CD4-positive, alpha-beta T cell treated with Interleukin-10 for 1 hour (primary cell): Measurements from ENCODE around the gene SENP2.
"Not testable (repeated sequence)": the region's sequence is repeated elsewhere in the genome, so short reads cannot be mapped to it uniquely, and the experiment has no call there.

Source experiments
- DNase-seq: peaks from one replicate; pipeline ENCODE4 v3.0.0-alpha.2; 2020

SENP2 gene

GRCh38 chr3:185648396-185648795 lies 62.3 kb downstream of the SENP2 start:
- no peak for DNase-seq

DNA sequence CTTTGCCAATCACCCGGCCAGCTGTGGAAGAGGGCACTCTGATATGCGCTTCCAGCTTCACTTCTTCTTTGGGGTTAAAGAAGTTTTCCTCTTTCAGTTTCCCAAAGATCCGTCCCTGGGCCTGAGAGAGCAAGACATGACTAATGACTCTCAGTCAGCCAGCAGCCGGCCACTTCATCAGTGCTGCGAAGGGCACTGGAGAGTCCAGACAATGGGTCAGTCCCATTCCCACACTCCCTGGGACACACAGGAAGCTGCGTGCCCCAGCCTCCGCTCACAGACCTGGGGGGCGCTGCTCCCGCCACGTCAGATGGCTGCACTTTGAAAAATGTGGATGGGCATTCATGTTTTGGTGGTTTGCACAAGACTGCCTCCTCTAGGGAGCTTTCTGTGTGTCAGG lies 63.3 kb downstream of the SENP2 start:
- no peak for DNase-seq

- no peak for DNase-seq
Measured at GRCh38 chr3:185651971-185652370, 65.9 kb downstream of the SENP2 start.

DNA sequence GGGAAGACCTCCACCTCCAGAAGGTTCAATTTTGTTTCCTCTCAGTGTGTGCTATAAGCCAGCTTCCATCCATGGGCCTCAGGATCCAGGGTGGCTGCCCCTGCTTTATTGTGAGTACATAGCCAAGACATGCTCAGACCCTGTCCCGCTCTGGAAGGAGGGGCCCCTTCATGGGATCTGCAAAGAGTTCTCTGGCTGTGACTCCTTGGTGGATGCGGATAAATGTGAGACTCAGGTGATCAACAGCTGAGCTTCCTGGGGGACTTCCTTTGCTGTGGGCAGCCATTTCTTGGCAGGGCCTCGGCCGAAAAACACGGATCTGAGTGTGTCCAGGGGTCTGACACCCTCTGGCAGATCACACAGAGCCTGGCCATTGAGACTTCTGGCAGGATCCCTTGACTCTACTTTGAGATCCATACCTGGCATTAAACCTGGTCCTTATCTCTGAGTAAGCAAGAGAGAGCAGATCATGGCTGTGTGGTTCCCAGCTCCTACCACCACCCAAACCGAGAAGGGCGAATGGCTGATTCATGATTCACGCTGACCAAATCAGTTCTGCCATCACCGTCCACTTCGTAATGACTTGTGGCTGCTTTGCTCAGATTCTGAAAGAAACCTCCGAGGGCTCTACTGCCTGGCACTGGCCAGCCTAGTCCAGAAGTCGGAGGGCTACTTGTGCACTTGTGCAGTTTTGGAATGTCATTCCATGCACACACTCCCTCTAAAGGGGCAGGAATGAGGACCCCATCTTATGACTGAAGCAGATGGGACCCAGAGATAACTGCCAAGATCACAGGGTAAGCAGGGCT lies 68.1 kb downstream of the SENP2 start:
- DNase-seq = no peak

GRCh38 chr3:185654758-185655145 lies 68.7 kb downstream of the SENP2 start:
- no peak for DNase-seq

GRCh38 chr3:185655426-185656320 lies 69.6 kb downstream of the SENP2 start:
- no peak for DNase-seq

GRCh38 chr3:185656321-185656840 lies 70.3 kb downstream of the SENP2 start:
- no peak for DNase-seq

DNA sequence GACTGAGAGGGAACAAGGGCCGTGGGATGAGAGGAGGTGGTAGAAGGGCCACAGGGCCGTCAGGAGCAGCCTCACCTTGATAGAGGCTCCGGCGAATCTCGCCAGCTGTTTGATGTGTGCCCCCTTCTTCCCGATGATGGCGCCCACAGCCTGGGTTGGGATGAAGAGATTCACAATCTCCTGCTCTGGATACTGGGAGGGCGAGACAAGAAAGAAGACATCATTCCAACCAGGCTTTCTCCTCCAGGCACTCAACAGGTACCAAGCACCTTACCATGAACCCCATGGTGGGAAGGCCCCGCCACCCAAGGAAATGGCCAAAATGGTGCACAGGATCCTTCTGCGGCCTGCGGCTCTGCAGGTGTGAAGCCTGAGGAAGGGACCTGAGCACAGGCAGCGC lies 71.1 kb downstream of the SENP2 start:
- no peak for DNase-seq

GRCh38 chr3:185657691-185658503 lies 71.8 kb downstream of the SENP2 start:
- DNase-seq = no peak

- DNase-seq = no peak
Measured at GRCh38 chr3:185658504-185658912, 72.4 kb downstream of the SENP2 start.

DNA sequence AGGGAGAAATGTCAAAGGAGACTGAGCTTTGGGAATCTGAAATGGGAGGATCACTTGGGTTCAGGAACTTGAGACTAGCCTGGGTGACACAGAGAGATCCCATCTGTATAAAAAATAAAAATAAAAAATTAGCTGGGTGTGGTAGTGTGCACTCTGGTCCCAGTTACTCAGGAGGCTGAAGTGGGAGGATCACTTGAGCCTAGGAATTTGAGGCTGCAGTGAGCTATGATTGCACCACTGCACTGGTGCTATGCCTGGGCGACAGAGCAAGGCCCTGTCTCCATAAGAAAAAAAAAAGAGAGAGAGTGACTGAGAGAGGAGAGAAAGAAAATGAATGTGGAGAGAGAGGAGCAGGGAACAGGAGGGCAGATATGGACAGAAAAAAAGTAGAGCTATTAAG lies 72.8 kb downstream of the SENP2 start:
- DNase-seq = no peak

DNA sequence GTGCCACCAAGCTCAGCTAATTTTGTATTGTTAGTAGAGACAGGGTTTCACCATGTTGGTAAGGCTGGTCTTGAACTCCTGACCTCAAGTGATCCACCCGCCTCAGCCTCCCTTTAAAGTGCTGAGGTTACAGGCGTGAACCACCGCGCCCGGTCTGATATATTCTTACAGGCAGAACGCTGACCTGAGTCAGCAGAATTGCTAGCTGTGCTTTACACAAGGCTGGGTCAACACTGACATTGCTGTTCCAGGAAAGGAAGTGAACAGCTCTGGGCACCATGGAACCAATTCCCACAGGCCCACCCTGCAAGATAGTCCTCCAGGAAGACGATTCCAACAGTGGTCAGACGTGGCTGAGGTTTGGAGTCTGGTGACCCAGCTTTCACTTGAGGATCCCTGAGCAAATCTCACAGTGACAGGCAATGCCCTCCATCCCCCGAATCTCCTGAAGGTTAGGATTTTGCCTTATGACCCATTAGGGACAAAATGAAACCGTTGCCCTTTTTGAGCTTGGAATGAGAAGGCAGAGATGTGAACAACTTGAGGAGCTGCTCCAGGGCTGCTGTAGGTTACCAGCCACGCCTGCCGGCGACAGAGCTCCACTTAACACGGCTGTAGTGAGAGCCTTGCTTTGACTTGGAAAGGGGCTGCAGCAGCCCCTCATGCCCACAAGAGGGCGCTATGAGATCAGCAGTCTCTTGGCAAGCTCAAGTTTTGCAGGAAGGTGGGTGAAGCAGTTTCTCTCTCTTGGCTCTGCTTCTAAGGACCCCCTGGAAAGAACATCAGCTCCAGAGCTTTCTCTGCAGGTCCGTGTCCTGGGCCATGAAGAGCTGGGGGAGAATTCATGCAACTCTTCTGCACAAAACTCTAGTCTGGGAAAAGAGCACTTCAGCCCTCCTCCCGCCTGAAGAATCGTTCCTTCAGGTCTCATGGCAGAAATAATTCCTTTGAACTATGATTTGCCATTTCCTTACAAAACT lies 74.1 kb downstream of the SENP2 start:
- DNase-seq = peak; percentile 65

DNA sequence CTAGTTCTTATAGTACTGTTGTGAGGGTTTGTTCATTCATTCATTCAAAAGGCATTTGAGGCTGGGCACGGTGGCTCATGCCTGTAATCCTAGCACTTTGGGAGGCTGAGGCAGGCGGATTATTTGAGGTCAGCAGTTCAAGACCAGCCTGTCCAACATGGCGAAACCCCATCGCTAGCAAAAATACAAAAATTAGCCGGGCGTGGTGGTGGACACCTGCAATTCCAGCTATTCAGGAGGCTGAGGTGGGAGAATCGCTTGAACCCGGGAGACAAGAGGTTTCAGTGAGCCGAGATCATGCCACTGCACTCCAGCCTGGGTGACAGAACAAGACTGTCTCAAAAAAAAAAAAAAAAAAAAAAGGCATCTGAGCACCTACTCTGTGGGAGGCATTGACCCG lies 75.2 kb downstream of the SENP2 start:
- not testable (repeated sequence) for DNase-seq

- DNase-seq = no peak
Measured at GRCh38 chr3:185661772-185662171, 75.7 kb downstream of the SENP2 start.

GRCh38 chr3:185663929-185664328 lies 77.8 kb downstream of the SENP2 start:
- DNase-seq = no peak

- DNase-seq = no peak
Measured at GRCh38 chr3:185667574-185667973, 81.5 kb downstream of the SENP2 start.

- DNase-seq = peak; percentile 9
Measured at GRCh38 chr3:185677146-185677829, 91.2 kb downstream of the SENP2 start.

- DNase-seq = no peak
Measured at GRCh38 chr3:185678027-185678426, 91.9 kb downstream of the SENP2 start.

- DNase-seq = no peak
Measured at GRCh38 chr3:185680231-185680630, 94.1 kb downstream of the SENP2 start.
